Upper lobe of left lung (tissue), 6 donors: ENCODE measurements around the gene HKDC1. TPM values are rescaled to one million over a fixed set of nuclear protein-coding genes. Genes with fewer than 3 reads are reported as not detected.

Source experiments
- ATAC-seq, 2 donors: fragments of 200-7000 bp; cut with Tn5 transposase; one replicate each; pipeline ENCODE4 v1.9.1; 2022; ENCODE audit warnings: mild to moderate bottlenecking in 2 of 2, moderate library complexity in 2 of 2; ENCODE audit not compliant: low FRiP score in 2 of 2
- DNase-seq, 2 donors: peaks; one replicate each; pipeline ENCODE4 v3.0.0-alpha.2; 2019 to 2020
- H3K27ac ChIP-seq, 4 donors: fragments of 200-600 bp; sonication (generic); one replicate each; pipeline ENCODE4 v1.5.1; 2016 to 2019
- H3K27me3 ChIP-seq, 4 donors: fragments of 200-600 bp; sonication (generic); one replicate each; pipeline ENCODE4 v1.5.1; 2017 to 2019
- H3K36me3 ChIP-seq, 4 donors: fragments of 200-600 bp; sonication (generic); one replicate each; pipeline ENCODE4 v1.5.1; 2016 to 2019
- H3K4me1 ChIP-seq, 4 donors: fragments of 200-600 bp; sonication (generic); one replicate each; pipeline ENCODE4 v1.5.1; 2018 to 2019
- H3K4me3 ChIP-seq, 4 donors: fragments of 200-600 bp; sonication (generic); one replicate each; pipeline ENCODE4 v1.5.1; 2017 to 2019; ENCODE audit warnings: mild to moderate bottlenecking in 2 of 4, moderate library complexity in 1 of 4
- H3K9me3 ChIP-seq, 4 donors: fragments of 200-600 bp; sonication (generic); one replicate each; pipeline ENCODE4 v1.5.1; 2018 to 2019
- CTCF ChIP-seq, 6 experiments: fragments of 450-650 bp in 4 of 6; fragments of 200-600 bp in 2 of 6; sonication (generic) in 2 of 6; IDR thresholded peaks; one replicate each; pipeline ENCODE4 v1.5.1; 2016 to 2019; ENCODE audit warnings: antibody characterized with exemption in 6 of 6
- EP300 ChIP-seq, 4 donors: sonication (generic); formaldehyde crosslinking; IDR thresholded peaks; one replicate each; pipeline ENCODE4 v1.5.1; 2017; ENCODE audit warnings: antibody characterized with exemption in 4 of 4, control low read depth in 2 of 4
- POLR2A ChIP-seq, 4 donors: fragments of 450-650 bp; IDR thresholded peaks; one replicate each; pipeline ENCODE4 v1.5.1; 2016 to 2017; ENCODE audit warnings: antibody characterized with exemption in 4 of 4, mild to moderate bottlenecking in 2 of 4
- POLR2AphosphoS5 ChIP-seq, 2 donors: sonication (generic); formaldehyde crosslinking; IDR thresholded peaks; one replicate each; pipeline ENCODE4 v1.5.1; 2017; ENCODE audit warnings: antibody characterized with exemption in 2 of 2
- WGBS, 2 donors: methylation state at CpG; one replicate each; pipeline ENCODE4 v1.1.5; 2017 to 2018; 5-methylcytosine and 5-hydroxymethylcytosine counted together
- total RNA-seq, 6 donors: library from RNA; depleted of rRNA in 4 of 6; stranded (reverse); fragments of >200 nt in 4 of 6; gene quantifications; one replicate each; pipeline versions ENCODE4 v1.1.0 to v1.2.1, GENCODE V29; 2016 to 2021
- donor health status: DM: no; HTN: no; CAD: no; lungs with moderate emphysema.
- donor health status: DM: no; HTN: yes; CAD: no; lungs with severe emphysema.

The HKDC1 gene
- total RNA-seq, 6 donors from 2014 or later = 3.2 to 12.6 (median 7.5) TPM

DNA sequence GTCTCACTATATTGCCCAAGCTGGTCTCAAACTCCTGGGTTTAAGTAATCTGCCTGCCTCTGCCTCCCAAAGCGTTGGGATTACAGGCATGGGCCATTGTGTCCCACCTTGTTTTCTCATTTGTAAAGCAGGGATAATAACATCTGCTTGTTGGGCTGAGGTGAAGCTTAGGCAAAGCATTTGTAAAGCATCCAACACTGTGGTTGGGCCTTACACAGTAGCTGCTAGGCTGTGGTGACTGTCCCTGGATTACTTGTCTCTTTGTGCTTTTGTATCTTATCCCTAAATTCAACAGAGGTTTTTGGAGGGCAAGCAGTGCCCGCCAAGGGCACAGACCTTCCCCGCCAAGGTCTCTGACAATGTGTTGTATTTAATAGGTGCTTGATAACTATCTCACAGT, 14.3 kb downstream of the HKDC1 start:
- Histone ChIP-seq H3K4me3 (no peak overlapping the region), H3K36me3 (no peaks in the 10 kb centered on the region), H3K27me3 (no peaks in the 10 kb centered on the region), H3K9me3 (no peaks in the 10 kb centered on the region), H3K27ac (no peak overlapping the region), H3K4me1 (peaks cover 0 to 6% (median 4%) of the 10 kb centered on the region in 4 donors)
- no peak for ATAC-seq
- WGBS, 2 donors = 93 to 97% methylated on average over 3 of the region's 3 CpGs
- DNase-seq = no peak
- TF ChIP-seq POLR2A (IDR thresholded peaks at IDR 0.05) = no peak

DNA sequence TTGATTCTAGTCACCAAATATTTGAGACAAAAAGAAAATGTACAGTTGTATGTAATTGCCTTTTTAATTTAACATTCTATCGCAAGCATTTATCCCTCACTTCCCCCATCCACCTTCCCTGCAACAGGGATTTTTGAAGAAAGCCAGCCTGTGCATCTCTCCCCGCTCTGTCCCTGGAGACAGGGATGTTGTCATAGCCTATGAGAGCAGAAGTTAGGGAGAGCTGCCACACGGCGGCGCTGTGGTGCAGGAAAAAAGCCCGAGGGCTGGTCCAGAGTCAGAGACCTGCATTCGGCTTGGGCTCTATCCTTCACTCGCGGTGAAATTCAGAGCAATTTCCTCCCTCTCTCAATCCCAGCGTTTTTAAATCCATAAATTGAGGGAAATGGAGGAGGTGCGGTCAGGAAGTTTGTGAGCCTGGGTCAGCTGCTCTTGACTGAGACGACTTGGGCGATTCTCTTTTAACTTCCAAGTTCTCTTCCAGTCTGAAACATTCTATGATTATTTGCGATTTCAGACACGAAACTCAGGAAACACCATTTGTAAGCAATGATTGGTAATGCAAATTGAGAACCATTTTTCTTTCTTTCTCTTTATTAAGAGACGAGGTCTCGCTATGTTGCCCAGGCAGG, 17.5 kb downstream of the HKDC1 start:
- peak; percentile 92 to 97 for ATAC-seq
- no peaks in the 10 kb centered on the region for H3K9me3 ChIP-seq

DNA sequence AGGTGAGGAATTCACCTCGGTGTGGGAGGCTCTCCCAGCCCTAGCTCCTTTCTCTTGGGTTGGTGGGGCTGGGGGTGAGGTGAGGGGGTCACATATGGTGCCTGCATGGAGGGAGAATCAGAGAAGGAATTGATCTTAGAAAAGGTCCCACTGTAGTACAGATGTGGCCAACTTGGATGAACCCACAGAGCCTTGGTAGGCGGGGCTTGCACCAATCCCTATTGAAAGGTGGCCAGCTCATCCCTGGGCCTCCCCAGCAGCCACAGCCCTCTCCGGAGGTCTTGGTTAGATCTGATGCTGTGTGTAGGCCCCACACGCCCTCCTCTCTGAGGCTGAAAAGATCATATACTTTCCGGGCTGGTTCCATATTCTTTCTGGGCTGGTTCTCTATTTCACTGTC, 19.0 kb downstream of the HKDC1 start:
- ATAC-seq = no peak
- 65 to 93% methylated on average over 4 to 5 of the region's 5 CpGs for WGBS, 2 donors
- no peaks in the 10 kb centered on the region for H3K9me3 ChIP-seq
- no peaks in the 10 kb centered on the region for H3K36me3 ChIP-seq
- H3K27me3 ChIP-seq = no peaks in the 10 kb centered on the region
- peaks cover 0 to 12% (median 5%) of the 10 kb centered on the region in 4 donors for H3K4me1 ChIP-seq
- H3K4me3 ChIP-seq = no peak overlapping the region
- DNase-seq = no peak
- no peak for TF ChIP-seq EP300 (IDR thresholded peaks at IDR 0.05)
- TF ChIP-seq POLR2AphosphoS5 (IDR thresholded peaks at IDR 0.05) = no peak
- no peak for TF ChIP-seq CTCF (IDR thresholded peaks at IDR 0.05)
- no peak for TF ChIP-seq POLR2A (IDR thresholded peaks at IDR 0.05)
- H3K27ac ChIP-seq = no peak overlapping the region

More for the DNA sequence above, 17.5 kb downstream of the HKDC1 start:
- Histone ChIP-seq H3K36me3 (no peaks in the 10 kb centered on the region), H3K4me3 (no peak overlapping the region), H3K27ac (no peak overlapping the region), H3K4me1 (peaks cover 0 to 12% (median 5%) of the 10 kb centered on the region in 4 donors), H3K27me3 (no peaks in the 10 kb centered on the region)
- peak; percentile 84 to 93 for DNase-seq
- TF ChIP-seq CTCF (IDR thresholded peaks at IDR 0.05) (peak; percentile 83 to 95 (median 89)), EP300 (IDR thresholded peaks at IDR 0.05) (no peak)
- WGBS, 2 donors = 23 to 25% methylated on average over 17 of the region's 17 CpGs

DNA sequence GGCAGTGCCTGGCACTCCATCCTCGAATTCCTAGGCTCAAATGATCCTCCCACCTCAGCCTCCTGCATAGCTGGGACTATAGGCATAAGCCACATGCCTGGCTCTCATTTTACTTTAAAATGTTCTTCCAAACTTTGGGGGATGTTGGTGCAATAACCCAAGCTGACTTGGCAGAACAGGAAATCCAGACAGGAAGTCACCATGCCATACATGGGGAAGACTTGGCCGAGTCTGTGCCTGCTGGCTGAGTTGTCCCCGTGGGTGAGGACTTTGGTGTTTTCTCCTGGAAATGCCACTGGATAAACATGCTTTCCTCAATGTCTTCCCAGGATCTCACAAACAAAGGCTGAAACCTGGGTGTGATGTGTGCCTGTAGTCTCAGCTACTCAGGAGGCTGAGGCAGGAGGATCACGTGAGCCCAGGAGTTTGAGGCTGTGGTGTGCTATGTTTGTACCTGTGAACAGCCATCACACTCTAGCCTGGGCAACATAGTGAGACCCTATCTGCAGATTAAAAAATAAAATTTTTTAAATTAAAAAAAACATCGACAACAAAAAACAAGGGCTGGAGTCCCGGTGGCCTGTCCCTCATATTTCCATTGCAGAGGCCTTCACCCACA, 19.8 kb downstream of the HKDC1 start:
- peak in 1 of 2 donors; percentile 28 for ATAC-seq
- no peak for TF ChIP-seq CTCF (IDR thresholded peaks at IDR 0.05)
- no peak for TF ChIP-seq EP300 (IDR thresholded peaks at IDR 0.05)
- no peak for TF ChIP-seq POLR2AphosphoS5 (IDR thresholded peaks at IDR 0.05)

GRCh38 chr10:69240455-69240854, 20.3 kb downstream of the HKDC1 start:
- ATAC-seq = no peak
- Histone ChIP-seq H3K27me3 (no peaks in the 10 kb centered on the region), H3K9me3 (no peaks in the 10 kb centered on the region), H3K4me3 (no peak overlapping the region), H3K36me3 (no peaks in the 10 kb centered on the region), H3K4me1 (peaks cover 0 to 12% (median 5%) of the 10 kb centered on the region in 4 donors), H3K27ac (no peak overlapping the region)
- DNase-seq = no peak
- WGBS, 2 donors = 91 to 97% methylated on average over 11 of the region's 11 CpGs
- TF ChIP-seq EP300 (IDR thresholded peaks at IDR 0.05) (no peak), POLR2AphosphoS5 (IDR thresholded peaks at IDR 0.05) (no peak), CTCF (IDR thresholded peaks at IDR 0.05) (no peak), POLR2A (IDR thresholded peaks at IDR 0.05) (no peak)

More for the DNA sequence above, 19.8 kb downstream of the HKDC1 start:
- H3K27me3 ChIP-seq = no peaks in the 10 kb centered on the region
- H3K4me3 ChIP-seq = no peak overlapping the region
- peaks cover 0 to 12% (median 5%) of the 10 kb centered on the region in 4 donors for H3K4me1 ChIP-seq
- H3K27ac ChIP-seq = peak overlapping the region in 1 of 4 donors; percentile 32
- H3K9me3 ChIP-seq = no peaks in the 10 kb centered on the region
- 61 to 70% methylated on average over 6 of the region's 6 CpGs for whole genome bisulfite sequencing, 2 donors
- DNase-seq = no peak
- H3K36me3 ChIP-seq = no peaks in the 10 kb centered on the region
